Omental fat pad (tissue), 4 donors: ENCODE results near the gene TRABD2B. TPM values are rescaled to one million over a fixed set of nuclear protein-coding genes. Genes with fewer than 3 reads are reported as not detected.

Source experiments
- ATAC-seq: fragments of 150-250 bp; one replicate; pipeline ENCODE4 v1.9.1; 2016; ENCODE audit warnings: mild to moderate bottlenecking, moderate library complexity; ENCODE audit not compliant: low FRiP score
- DNase-seq: peaks from one replicate; pipeline ENCODE4 v3.0.0-alpha.2; 2019; ENCODE audit warnings: low spot score
- total RNA-seq, 4 donors: library from RNA; depleted of rRNA; stranded (reverse); fragments of >200 nt; gene quantifications; one replicate each; pipeline ENCODE4 v1.1.0, GENCODE V29; 2016
- TF ChIP-seq, protein P1 (sequence below), 3 donors: fragments of 450-650 bp; IDR thresholded peaks; one replicate each; pipeline ENCODE4 v1.5.1; 2016 to 2017; ENCODE audit warnings: antibody characterized with exemption in 3 of 3, mild to moderate bottlenecking in 3 of 3, moderate library complexity in 2 of 3

The TRABD2B gene
- total RNA-seq, 4 donors from 2014 or later, result 0.82 to 3.0 (median 1.8) TPM

DNA sequence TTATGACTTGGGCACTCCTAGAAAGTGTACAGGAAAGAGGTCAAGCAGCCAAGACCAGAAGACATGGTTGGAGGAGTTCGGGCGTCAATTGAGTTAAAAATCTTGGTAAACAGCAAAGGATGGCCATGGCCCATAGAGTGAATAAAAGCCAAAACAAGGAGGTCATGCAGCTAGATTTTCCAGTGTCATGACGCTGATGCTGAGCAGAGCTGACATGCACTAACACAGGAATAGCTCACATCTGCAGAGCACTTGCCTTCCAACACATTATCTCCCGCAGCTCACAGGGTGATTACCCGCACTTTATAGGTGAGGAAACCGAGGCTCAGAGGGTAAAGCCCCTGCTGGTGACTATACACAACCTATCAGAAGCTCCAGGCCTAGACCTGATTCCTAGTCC lies 49.7 kb downstream of the TRABD2B start:
- DNase-seq (no peak), ATAC-seq (no peak)
- TF ChIP-seq, protein P1, sequence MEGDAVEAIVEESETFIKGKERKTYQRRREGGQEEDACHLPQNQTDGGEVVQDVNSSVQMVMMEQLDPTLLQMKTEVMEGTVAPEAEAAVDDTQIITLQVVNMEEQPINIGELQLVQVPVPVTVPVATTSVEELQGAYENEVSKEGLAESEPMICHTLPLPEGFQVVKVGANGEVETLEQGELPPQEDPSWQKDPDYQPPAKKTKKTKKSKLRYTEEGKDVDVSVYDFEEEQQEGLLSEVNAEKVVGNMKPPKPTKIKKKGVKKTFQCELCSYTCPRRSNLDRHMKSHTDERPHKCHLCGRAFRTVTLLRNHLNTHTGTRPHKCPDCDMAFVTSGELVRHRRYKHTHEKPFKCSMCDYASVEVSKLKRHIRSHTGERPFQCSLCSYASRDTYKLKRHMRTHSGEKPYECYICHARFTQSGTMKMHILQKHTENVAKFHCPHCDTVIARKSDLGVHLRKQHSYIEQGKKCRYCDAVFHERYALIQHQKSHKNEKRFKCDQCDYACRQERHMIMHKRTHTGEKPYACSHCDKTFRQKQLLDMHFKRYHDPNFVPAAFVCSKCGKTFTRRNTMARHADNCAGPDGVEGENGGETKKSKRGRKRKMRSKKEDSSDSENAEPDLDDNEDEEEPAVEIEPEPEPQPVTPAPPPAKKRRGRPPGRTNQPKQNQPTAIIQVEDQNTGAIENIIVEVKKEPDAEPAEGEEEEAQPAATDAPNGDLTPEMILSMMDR (IDR thresholded peaks at IDR 0.05), result no peak

DNA sequence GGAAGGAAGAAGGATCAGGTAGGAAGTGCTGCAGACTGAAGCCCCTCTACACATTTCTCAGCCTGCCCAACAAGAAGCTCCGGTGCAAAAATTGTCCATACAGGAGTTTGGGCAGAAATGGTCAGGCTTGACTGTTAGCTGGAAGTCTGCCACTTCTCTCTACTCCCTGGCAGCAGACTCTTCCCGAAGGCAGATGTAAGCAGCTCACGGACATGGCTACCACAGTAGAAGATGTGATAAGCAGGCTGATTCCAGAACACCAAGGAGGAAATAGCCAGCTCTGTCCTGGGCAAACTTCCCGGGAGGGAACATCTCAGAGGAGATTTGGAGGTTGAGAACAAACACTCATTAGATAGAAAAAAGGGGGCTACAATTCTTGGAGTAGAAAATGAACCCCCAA lies 52.6 kb downstream of the TRABD2B start:
- DNase-seq, result no peak
- TF ChIP-seq, protein P1 (IDR thresholded peaks at IDR 0.05), result no peak
- ATAC-seq, result no peak

DNA sequence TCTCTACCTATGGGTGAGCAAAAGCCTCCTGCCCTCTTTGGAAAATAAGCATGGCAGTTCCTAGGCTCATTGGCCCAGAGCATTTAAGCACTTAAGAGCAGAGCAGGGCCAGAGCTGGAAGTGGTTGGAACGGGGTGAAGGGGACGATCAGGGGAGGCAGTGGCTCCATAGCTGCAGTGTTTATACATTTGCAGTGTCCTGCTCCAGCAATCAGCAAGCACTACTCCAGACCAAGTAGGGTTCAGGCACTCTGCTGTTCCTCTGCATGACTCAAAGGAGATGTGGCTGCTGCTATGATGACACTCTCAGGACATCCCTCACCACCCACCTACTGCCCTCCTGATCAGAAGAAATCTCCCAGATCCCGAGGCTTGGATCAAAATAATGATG lies 55.0 kb downstream of the TRABD2B start:
- DNase-seq (no peak), ATAC-seq (no peak)
- TF ChIP-seq, protein P1 (IDR thresholded peaks at IDR 0.05), result no peak

DNA sequence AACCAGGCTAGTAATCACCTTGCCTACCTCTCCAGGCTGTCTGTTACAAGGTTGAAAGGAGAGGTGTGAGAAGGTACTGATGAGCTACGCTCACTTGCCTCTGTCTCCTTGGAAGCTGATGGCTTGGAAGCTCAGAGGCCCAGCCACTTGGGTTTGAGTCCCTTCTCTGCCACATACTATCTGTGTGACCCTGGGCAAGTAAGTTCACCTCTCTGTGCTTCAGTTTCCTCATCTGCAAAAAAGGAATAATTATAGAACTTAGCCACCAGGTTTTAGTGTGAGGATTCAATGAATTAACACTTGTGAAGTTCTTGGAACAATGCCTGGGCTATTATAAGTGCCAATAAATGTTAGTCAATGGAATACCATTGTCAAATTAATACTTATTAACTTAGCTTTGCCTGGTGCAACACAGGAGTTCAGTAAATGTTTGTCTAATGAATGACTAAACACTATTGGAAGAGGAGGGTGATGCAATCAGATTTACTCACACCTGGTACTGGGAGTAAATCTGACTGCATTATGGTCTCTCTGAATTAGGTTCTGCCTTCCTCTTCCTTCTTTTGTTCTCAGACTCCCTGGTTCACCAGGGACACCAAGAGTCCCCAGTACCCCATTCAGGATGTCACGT lies 55.5 kb downstream of the TRABD2B start:
- DNase-seq (no peak), ATAC-seq (no peak)
- TF ChIP-seq, protein P1 (IDR thresholded peaks at IDR 0.05), result no peak

DNA sequence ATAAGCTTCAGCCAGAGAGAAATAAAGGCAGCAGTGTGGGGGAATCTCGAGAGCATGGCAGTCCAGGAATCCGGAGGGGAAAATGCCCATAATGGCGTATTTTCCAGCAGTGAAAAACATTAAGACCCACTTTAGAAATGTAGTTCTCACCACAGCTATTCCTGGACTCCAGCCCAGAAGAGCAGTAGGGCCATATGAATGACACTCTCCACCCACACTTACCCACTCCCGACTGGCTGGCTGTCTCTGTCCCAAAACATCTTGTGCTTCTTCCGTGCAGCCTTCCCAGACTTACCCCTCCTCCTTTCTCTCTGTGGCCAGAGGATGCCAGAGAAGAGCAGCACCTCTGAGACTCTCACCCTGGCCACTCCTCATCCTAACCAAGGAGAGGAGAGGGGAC lies 56.4 kb downstream of the TRABD2B start:
- ATAC-seq, result no peak
- no peak for DNase-seq
- TF ChIP-seq, protein P1 (IDR thresholded peaks at IDR 0.05), result no peak

DNA sequence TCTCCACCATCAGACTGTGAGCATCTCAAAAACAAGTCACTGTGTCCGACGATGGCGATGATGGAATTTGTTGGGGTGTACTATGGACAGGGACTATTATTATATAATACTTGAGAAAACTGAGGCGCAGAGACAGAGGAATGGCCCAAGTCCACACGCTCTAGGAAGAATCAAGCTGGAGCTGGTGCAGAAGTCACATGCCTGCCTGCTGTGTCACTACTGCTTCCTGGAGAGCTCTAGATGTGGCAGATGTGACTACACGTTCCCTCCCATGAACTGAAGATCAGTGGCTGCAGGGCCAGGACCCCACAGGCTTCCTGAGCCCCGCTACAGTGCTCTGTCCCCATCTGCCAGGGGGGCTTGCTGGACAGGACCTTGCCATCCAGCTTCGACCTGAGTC lies 56.9 kb downstream of the TRABD2B start:
- TF ChIP-seq, protein P1 (IDR thresholded peaks at IDR 0.05), result no peak
- DNase-seq (no peak), ATAC-seq (no peak)

DNA sequence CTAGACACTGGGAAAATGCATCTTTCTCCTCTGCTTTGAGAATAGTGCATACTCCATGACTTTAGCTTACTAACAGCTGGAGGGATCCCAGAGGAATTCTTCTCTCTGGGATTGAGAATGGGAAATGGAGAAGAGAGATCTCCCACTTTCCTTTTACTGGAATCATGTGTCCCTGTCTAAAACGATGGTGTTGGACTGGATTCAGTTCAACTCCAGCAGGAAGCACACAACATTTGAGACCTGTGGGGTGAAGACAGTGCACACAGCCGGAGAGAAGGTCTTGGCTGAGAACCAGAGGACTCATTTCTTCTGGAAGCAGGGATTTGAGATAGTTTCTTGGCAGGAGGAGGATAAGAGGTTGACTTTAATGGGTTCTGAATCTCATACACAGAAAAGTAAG lies 58.7 kb downstream of the TRABD2B start:
- TF ChIP-seq, protein P1 (IDR thresholded peaks at IDR 0.05), result no peak
- no peak for ATAC-seq

More for the DNA sequence above, 58.7 kb downstream of the TRABD2B start:
- DNase-seq, result no peak
